NT2/D1 (cell line): ENCODE results near the gene CD69.

Experiments
- SUZ12 ChIP-seq: IDR thresholded peaks from 2 replicates; pipeline ENCODE4 v1.6.1; 2011; ENCODE audit not compliant: insufficient read length, insufficient read depth; ENCODE audit errors: extremely low read depth
- YY1 ChIP-seq: IDR thresholded peaks from 2 replicates; pipeline ENCODE4 v1.6.1; 2011; ENCODE audit not compliant: insufficient read length, insufficient read depth

DNA sequence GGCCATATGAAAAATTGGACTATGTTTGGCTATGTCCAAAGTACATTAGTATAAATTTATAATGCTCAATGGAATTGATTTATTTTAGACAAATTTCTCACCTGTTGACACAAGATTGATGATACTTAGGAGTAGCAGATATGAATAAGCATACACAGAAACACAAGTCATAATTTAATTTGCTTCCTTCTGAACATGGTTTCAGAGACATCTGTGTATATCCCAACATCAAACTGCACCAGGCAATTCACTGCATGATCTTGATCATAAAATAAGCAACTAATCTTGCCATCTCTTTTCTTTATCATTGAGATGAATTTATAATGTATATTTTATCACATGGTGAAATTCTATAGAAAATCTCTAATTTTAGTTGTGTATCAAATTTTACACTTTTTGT lies 31.6 kb downstream of the CD69 start:
- TF ChIP-seq YY1, result no peak
- TF ChIP-seq SUZ12, result no peak
